ENCODE results near the gene BCKDHB. TPM values are rescaled to one million over a fixed set of nuclear protein-coding genes. Genes with fewer than 3 reads are reported as not detected.
A peak's percentile ranks its signal among the peaks of the same experiment; 100 is the strongest.

Gene BCKDHB
- total and polyA plus RNA-seq, 2 of the 4 experiments (the other 2 are of a cell fraction), result 11.2 to 11.8 TPM

GRCh38 chr6:80339421-80339820 is 232.9 kb downstream of the BCKDHB start:
- Histone ChIP-seq H2AFZ (replicated peaks; ENCODE audit: low read length, poor library complexity) (no peak overlapping the region), H3K4me3 (ENCODE audit: insufficient read depth, low read depth, low read length) (no peak overlapping the region), H4K20me1 (ENCODE audit: insufficient read depth, low read length) (no peaks in the 10 kb centered on the region), H2BK120ac (ENCODE audit: low read depth, low read length) (peak overlapping the region; percentile 10; the same call in 1 of the 2 replicates), H3K36me3 (ENCODE audit: control insufficient read depth, insufficient read depth, low read length) (no peaks in the 10 kb centered on the region), H3K18ac (ENCODE audit: low read depth, low read length) (no peak overlapping the region; the same call in 1 of the 2 replicates), H3K9ac (ENCODE audit: low read depth, low read length) (no peak overlapping the region), H3K79me1 (ENCODE audit: low read depth in 1 of 2, low read length in 2 of 2) (no peaks in the 10 kb centered on the region), H3K4ac (ENCODE audit: low read depth, low read length) (no peak overlapping the region), H2AK9ac (replicated peaks; ENCODE audit: low read depth, low read length, poor library complexity) (no peak overlapping the region), H3K23ac (ENCODE audit: low read depth, low read length) (no peak overlapping the region), H2BK5ac (ENCODE audit: low read depth, low read length, poor library complexity, severe bottlenecking) (no peak overlapping the region), H2BK20ac (ENCODE audit: low read depth, low read length) (no peak overlapping the region), H3K56ac (ENCODE audit: extremely low read depth, insufficient read depth, low read length) (no peak overlapping the region), H3K14ac (replicated peaks; ENCODE audit: low read depth, low read length) (no peak overlapping the region), H3K9me3 (ENCODE audit: control insufficient read depth, insufficient read depth, low read length) (no peaks in the 10 kb centered on the region), H3K4me1 (ENCODE audit: control insufficient read depth, insufficient read depth, low read length) (no peaks in the 10 kb centered on the region), H4K8ac (ENCODE audit: low read depth in 2 of 2, low read length in 2 of 2) (no peak overlapping the region), H4K91ac (ENCODE audit: insufficient read depth, low read depth, low read length) (no peak overlapping the region), H4K5ac (ENCODE audit: low read depth, low read length) (no peak overlapping the region), H2AK5ac (ENCODE audit: low read depth, low read length) (no peak overlapping the region; the same call in 1 of the 2 replicates), H3K27ac (ENCODE audit: insufficient read depth, low read length) (no peak overlapping the region), H3K4me2 (ENCODE audit: low read depth, low read length) (no peak overlapping the region), H3K27me3 (ENCODE audit: control insufficient read depth, insufficient read depth, low read length) (no peaks in the 10 kb centered on the region), H2BK15ac (ENCODE audit: low read depth, low read length) (no peak overlapping the region; the same call in 2 of the 3 replicates), H3K9me1 (ENCODE audit: insufficient read depth, low read length) (no peaks in the 10 kb centered on the region)
- dilution Hi-C loops (cut with HindIII; ENCODE audit: low sequenced_read_pairs, unreplicated experiment), result no loop called here
- POLR2A ChIA-PET (ENCODE audit: unreplicated experiment), result no interaction called here
- no peak for ATAC-seq (ENCODE audit: low read depth)
- TF ChIP-seq NFE2L2 (IDR thresholded peaks at IDR 0.05; ENCODE audit: low read depth, low read length) (no peak), FOS (IDR thresholded peaks at IDR 0.05; ENCODE audit: low read depth, low read length) (no peak), MAZ (IDR thresholded peaks at IDR 0.05; ENCODE audit: borderline replicate concordance, low read depth, low read length) (no peak), CTCF (conservative IDR thresholded peaks at IDR 0.05; ENCODE audit: low read depth, low read length) (no peak), RFX5 (IDR thresholded peaks at IDR 0.05; ENCODE audit: low read depth, low read length) (no peak), CEBPB (IDR thresholded peaks at IDR 0.05; ENCODE audit: low read depth, low read length) (no peak)
- peak; percentile 51 for DNase-seq
- BruUV-seq (replicated peaks), result no TSS peak
- CTCF ChIA-PET, result no interaction called here
- in situ Hi-C loops (cut with MboI; ENCODE audit: low sequenced_read_pairs), result no loop called here
- intact Hi-C loops (cut with micrococcal nuclease), result loop anchor here (2.0 to 10.0 kb wide), 5 partner anchors 88 to 1413 kb away; partner anchors contain the start of genes ELOVL4 and TENT5A

Measured in IMR-90 (cell line).